Mammary epithelial cell (primary cell): ENCODE measurements around the gene LRRFIP1.

Source experiments
- EZH2 ChIP-seq: IDR thresholded peaks from 2 replicates; pipeline ENCODE4 v1.6.1; 2012; ENCODE audit warnings: low read length, inconsistent platforms, borderline replicate concordance
- TF ChIP-seq, protein P1 (sequence below), 2 donors: IDR thresholded peaks in 1 of 2; conservative IDR thresholded peaks in 1 of 2; 2 replicates each; pipeline ENCODE4 v1.5.1; 2011 to 2012; ENCODE audit warnings: inconsistent platforms in 2 of 2, low read length in 2 of 2, mild to moderate bottlenecking in 2 of 2, control low read depth in 1 of 2, low read depth in 1 of 2; ENCODE audit not compliant: insufficient read depth in 1 of 2; ENCODE audit errors: extremely low read depth in 1 of 2

DNA sequence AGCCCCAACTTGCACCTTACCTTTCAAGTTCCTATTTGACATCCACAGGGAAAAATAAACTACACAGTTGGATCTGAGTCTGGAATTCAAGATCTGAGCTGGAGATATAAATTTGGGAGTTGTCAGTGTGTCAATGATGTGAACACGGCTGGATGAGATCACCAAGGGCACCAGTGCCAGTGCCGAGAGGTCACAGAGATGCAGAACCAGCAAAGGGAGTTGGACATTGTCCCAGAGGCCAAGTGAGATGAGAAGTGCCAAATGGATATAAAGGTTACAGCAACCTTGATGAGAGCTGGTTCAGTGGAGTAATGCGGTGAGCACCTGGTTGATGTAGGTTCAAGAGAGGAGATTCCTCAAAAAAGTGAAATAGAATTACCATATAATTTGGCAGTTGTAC lies 24.8 kb downstream of the LRRFIP1 start:
- TF ChIP-seq, protein P1, sequence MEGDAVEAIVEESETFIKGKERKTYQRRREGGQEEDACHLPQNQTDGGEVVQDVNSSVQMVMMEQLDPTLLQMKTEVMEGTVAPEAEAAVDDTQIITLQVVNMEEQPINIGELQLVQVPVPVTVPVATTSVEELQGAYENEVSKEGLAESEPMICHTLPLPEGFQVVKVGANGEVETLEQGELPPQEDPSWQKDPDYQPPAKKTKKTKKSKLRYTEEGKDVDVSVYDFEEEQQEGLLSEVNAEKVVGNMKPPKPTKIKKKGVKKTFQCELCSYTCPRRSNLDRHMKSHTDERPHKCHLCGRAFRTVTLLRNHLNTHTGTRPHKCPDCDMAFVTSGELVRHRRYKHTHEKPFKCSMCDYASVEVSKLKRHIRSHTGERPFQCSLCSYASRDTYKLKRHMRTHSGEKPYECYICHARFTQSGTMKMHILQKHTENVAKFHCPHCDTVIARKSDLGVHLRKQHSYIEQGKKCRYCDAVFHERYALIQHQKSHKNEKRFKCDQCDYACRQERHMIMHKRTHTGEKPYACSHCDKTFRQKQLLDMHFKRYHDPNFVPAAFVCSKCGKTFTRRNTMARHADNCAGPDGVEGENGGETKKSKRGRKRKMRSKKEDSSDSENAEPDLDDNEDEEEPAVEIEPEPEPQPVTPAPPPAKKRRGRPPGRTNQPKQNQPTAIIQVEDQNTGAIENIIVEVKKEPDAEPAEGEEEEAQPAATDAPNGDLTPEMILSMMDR (conservative IDR thresholded peaks at IDR 0.05 in 1 of 2, IDR thresholded peaks at IDR 0.05 in 1 of 2; ENCODE audit: extremely low read depth in 1 of 2, insufficient read depth in 1 of 2, low read depth in 1 of 2, low read length in 2 of 2): no peak
- TF ChIP-seq EZH2: no peak
